GM18519 (cell line): Measurements from ENCODE around the gene KCTD16.

ENCODE experiments used
- ATAC-seq: cut with Tn5 transposase; IDR thresholded peaks from one replicate; pipeline ENCODE4 v1.9.1; 2021; ENCODE audit warnings: mild to moderate bottlenecking, moderate library complexity; ENCODE audit not compliant: unreplicated experiment, low FRiP score

KCTD16 gene

DNA sequence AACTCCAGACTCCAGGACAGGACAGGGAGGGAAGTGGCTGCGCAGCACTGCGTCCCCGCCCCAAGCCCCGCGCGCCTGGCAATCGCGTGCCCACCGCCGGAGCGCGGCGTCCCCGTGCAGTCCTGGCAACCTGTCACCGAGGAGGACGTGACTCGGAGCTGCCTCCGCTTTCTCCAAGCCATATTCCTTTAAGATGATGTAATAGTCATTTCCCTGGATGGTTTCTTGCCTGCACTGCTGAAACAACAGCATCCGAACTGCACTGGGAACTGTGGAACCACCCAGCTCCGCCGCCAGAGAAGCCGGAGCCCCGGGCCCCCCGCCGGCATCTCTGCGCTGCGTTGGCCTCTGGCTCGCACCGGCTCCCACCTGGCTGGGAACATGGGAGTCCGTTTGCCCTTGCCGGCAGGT lies 34.5 kb downstream of the KCTD16 start:
- no peak for ATAC-seq

DNA sequence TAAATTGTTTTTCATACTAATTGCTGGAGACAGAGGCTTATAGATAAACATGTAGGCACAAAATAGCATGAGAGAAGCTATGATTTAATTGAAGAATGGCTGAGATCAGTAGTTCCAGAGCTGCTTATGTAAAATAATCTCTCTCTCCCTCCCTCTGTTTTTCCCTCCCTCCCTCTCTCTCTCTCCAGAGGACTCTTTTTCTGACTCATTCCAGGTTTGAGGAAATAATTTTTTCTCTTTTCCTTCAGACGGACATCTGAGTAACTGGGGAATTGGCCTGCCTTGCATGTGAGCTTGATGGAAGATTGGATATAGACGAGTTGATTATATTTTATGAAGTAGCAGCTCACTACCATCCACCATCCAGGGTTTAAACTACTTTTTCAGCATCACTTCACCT lies 35.5 kb downstream of the KCTD16 start:
- no peak for ATAC-seq

DNA sequence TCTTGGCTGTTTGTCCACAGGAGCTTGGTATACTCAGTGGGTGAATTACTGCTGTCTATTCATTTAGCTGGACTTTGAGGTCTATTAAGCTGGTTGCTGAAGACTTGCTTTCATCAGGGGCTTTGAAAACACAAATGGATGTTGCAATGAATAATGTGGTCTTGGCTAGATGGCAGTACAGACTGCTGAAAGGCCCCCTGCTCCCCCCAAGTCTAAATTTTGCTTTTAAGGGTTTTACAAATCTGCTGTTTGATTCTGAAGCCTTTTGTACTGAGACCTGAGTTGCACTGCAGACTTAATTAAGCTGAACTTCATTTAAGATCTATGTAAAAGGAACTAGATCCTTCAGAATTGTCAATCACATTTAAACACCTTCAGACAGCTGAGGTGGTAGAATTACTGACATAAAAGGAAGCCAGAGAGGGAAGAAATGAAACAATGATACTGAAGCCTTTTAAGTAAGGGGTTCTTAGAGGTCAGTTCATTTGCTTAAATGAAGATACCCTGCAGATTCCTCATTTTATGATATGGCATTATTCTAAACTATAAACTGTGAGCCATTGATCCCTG lies 37.3 kb downstream of the KCTD16 start:
- ATAC-seq: no peak

DNA sequence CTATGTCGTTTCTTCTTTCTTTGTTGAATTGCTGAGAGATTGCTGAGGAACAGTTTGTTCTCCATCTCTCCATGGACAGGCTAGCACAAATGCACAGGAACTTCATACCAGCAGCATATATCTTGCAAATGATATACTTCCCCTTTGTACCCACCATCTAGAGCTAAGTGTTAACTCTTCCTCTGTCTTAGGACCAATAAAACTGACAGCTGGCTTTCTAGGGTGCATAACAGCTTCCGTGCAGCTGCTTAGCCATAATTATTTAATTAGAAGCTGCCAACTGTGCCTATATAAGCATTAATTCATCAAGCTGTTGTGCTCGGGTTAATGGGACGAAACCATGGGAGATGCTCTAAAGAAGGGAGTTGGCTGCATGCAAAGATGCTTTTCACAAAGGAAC lies 38.7 kb downstream of the KCTD16 start:
- ATAC-seq: no peak

DNA sequence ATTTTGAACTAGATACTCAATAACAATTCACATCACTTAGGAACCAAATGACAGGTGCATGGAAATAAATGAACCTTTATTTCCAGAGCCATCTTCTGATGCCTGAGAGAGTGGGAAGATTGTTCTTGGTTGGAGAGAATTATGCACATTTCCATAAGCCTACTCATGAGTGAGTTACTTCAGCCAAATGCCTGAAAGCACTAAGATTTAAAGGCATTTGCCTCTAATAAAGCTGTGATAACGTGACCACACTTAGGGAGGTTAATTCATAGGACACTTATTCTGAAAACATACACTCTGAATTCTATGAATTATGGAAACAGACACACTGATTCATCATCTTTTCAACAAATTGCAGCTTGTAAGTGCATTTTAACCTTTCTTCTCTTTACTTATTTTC lies 40.0 kb downstream of the KCTD16 start:
- no peak for ATAC-seq

DNA sequence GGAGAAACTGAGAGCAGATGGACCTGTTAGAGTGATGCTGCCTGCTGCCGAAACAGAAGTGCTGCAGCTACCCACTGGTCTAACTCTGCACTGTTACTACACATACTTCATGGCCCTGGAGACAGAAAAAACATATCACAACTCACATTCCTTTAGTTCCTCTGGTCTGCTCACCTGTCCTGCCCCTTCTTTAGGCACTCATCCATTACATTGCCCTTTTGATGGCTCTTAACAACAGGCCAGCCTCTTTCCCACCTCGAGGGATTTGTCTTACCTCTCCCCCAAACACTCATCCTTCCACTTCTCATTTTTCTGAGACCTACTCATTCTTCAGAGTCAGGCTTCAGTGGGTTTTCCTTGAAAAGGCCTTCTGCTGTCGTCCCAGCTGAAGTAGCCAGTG lies 49.2 kb downstream of the KCTD16 start:
- no peak for ATAC-seq

DNA sequence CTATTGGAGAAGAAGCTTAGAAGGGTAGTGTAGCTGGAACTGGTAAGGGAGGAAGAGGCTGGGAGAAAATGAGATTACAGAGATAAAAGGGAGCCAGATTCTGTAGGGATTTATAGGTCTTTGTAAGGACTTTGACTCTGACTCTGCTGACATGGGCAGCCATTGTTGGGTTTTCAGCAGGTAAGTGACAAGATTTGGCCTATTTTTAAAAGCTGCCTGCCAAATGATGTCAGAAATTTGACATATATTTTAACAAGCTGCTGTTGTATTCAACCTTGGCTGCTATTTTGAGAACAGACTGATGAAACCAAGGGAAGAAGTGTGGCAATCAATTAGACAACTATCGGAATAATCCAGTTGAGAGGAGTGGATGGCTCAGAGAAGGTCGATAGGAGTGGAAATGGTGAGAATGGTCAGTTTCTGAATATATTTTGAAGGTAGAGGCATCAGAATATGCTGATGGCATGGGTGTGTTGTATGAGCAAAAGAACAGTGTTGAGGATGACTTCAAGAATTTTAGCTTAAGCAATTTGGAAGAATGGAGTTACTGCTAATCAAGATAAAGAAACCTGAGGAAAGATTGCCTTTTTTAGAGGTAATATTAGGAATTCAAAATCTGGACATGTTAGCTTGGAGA lies 56.8 kb downstream of the KCTD16 start:
- no peak for ATAC-seq

DNA sequence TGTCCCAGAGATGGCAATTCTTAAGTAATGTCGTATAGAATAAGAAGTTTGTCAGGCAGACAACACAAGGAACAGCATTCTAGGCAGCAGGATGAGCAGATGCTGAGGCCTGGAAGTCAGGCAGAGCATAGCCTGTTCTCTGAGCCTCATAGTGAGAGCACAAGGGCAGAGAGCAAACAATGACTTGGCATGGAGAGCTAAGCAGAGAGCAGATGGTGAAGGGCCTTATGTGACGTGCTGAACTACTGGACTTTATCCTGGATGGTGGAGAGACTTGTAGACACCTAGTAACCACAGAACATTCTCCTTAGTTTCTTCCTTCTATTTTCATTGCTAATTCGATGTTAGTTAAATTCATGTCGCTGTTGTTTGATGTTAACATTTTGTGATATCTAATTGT lies 60.1 kb downstream of the KCTD16 start:
- ATAC-seq: no peak

DNA sequence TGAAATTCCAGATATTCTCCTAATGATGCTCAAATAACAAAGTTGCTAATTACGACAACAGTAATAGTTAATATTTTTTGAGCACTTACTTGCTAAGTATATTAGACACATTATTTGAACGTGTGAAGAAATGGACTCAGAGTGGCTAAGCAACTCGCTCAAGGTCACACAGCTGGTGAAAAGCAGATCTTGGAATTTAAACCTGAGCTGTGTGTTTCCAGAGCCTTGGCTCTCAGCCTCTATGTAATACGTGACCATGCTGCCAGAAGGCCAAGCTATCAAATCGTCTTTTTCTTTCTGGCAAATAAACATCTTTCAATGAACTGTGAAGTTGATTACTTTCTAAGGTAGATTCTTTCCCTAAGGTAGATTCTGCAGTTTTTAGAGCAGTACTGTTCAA lies 61.6 kb downstream of the KCTD16 start:
- no peak for ATAC-seq

DNA sequence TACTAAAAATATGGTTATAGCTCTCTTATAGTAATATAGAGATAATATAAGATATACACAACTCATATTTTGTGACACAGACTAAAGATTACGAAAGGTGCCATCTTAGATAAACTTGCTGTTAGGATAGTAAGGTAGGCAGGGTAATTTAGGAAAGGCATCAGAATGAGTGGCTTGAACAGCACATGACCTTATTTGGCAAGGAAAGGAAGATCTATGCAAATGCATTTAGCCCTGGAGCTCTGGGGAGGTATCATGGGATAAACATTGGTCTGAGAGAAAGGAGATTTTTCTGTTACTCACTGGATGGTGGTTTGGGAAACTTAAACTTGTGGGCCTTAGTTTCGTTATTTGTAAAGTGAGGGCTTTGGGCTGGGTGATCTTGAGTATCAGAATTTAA lies 65.8 kb downstream of the KCTD16 start:
- ATAC-seq: no peak

DNA sequence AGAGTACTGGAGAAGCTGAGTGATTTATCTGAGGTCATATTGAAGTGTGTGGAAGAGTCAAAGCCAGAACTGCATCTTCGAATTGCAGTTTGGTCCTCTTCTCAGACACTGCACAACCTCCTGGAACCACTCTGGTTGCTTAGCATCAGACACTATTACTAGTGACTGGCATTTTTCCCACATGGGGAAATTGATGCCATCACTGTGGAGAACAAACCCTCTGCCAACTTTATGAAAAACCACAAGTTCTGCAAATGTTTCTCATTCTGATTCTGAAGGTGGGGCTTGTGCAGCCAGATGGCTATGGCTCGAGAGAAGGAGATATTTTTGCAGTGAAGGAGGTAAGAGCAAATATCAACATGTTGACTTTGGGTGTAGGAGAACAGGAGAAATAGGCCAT lies 67.2 kb downstream of the KCTD16 start:
- no peak for ATAC-seq

DNA sequence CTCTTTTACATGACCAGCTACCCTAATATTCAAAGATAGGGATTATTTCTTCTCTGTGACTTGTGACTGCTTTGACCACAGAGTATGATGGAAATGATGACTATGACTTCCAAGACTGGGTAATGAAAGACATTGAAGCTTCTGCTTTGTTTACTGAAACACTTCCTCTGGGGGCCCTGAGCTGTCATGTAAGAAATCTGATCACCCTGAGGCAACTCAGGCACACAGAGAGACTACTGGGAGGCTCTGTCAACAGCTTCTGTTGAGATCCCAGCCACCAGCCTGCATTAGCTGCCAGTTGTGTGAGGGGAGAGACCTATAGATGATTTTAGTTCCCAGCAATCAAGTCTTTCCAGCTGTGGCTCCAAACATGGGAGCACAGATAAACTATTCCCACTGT lies 76.5 kb downstream of the KCTD16 start:
- no peak for ATAC-seq

DNA sequence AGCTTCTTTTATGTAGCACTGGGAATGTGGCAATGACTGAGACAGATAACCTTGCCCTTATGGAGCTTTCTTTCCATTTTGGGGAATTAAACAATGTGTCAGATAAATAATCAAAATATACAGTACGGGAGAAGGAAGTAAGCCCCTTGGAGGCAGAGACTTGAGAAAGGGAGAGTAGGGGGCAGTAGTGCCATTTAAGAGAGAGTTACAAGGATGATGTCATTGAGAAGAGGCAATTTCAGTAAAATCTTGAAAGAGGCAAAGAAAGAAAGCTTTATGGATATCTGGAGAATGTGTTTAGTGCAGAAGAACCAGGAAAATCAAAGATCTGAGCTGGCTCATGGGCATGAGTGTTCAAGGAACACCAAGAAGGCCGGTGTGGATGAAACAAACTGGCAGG lies 77.3 kb downstream of the KCTD16 start:
- no peak for ATAC-seq

DNA sequence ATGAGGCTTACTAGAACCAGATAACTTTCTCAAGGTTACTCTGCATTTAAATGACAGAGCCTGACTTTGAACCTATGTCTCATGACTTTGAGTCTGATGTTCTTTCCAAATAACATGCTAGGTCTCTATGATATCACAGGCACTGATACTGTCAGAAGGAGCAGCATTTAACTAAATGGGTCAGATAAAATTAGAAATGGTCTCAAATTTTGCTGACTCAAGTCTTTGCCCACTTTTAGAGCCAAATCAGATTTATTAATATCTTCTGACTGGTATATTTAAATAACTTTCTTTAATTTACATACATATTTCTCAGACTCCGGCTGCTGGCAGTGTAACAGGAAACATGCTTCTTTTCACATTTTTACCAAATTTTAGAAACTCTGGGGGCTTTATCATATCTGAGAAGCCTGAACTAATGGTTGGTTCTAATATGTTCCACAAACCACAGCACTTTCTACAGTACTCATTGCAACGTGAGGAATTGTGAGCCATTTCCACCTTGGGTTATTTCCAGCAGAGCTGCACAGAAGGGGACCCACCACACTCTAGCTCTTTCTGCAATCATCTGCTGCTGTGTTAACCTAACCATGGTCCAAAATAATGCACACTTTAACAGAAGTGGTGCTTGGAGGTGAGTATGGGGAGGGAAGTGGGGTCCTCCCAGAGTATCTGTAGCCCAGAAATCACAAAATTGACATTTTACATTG lies 79.2 kb downstream of the KCTD16 start:
- ATAC-seq: no peak

DNA sequence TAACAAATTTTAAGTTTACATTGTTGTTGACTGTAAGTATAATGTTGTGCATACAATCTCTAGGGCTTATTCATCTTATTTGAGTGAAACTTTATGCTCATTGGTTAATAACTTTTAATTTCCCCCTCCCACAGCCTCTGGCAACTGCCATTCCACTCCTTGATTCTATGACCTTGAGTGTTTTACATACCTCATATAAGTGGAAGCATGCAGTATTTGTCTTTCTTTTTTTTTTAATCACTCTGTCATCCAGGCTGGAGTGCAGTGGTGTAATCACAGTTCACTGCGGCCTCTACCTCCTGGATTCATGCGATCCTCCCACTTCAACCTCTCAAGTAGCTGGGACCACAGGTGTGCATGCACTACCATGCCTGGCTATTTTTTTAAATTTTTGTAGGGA lies 83.9 kb downstream of the KCTD16 start:
- ATAC-seq: no peak

DNA sequence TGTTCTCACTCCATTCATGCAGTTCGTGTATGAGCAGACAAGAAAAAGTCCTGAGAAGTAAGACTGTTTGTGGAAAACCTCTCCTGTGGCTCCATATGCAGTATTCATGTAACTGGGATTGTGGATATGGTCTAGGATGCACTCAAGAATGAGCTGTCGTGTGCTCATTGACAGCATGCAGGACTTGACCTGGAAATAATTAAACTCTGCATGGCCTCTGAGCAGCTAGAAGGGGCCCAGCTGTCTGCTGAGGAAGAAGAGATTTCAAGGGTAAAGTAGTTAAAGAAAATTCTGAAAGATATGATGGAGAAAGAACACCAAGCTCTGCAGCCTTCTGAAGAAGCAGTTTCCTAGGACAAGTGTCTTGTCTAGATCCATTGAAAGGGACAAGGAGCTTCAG lies 89.4 kb downstream of the KCTD16 start:
- no peak for ATAC-seq

DNA sequence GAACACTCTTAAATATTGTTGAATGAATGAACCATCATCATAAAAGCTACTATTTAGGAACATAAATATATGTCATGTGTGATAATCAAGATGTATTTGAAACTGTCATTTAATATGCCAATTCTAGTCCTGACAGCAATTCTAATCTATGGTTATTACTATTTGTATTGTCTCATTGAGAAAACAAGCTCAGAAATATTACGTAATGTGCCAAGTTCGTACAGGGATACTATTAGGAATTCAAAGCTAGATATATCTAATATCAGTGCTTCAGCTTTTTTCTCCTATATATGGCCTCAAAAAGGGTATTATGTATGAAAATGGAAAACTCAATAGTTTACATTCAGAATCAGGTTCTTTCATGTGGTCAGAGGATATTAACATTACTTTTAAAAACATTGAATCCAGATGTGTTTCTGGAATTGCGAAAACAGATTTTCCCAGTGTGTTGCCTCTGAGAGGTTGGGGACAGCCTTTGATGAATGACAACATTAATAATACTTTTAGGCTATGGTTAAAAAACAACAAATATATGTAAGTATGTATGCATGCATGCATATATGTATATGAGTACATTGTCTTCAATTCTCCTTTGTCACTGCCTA lies 95.1 kb downstream of the KCTD16 start:
- ATAC-seq: no peak

DNA sequence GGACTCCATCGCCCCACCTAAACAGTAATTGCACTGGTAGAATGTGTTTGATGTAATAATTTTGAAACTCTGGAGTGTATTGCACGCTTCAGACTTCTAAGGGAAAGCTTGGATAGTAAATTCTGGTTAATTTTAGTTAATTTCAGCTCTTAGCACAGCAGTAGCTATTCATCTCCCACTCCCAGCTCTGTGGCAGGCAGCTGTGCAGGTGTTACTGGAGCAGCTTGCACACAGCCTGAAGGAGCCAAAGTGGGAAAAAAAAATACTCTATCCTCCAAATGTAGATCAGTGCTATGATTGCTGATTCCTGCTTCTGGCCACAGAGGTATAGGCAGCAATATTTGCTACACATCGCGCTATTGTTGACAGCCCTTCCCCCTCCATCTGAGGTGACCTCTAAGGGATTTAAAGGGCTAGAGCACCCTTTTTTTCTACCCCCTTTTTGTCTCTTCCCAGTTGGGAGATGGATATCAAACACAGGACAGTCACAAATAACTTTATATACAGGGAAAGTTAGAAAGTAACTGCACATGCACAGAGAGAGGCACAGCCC lies 97.4 kb downstream of the KCTD16 start:
- no peak for ATAC-seq

DNA sequence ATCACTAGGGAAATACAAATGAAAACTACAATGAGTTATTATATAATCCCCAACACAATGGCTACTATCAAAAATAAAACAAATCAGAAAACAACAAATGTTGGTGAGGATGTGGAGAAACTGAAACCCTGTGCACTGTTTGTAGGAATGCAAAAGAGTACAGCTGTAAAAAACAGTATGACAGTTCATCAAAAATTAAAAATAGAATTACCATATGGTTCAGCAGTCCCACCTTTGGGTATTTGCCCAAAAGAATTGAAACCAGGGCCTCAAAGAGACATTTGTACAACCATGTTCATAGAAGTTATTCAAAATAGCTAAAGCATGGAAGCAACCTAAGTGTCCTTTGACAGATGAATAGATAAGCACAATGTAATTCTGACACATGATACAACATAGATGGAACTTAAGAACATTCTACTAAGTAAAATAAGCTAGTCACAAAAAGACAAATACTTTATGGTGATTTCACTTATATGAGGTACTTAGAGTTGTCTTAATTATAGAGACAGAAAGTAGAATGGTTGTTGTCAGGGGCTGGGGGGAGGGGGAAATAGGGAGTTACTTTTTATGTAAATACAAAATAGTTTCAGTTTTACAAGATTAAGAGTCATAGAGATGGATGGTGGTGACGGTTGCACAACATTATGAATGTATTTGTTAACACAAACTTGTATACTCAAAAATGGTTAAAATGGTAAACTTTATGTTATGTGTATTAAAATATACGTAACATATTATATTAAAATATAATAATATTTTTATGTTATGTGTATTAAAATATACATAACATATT lies 102.8 kb downstream of the KCTD16 start:
- no peak for ATAC-seq

DNA sequence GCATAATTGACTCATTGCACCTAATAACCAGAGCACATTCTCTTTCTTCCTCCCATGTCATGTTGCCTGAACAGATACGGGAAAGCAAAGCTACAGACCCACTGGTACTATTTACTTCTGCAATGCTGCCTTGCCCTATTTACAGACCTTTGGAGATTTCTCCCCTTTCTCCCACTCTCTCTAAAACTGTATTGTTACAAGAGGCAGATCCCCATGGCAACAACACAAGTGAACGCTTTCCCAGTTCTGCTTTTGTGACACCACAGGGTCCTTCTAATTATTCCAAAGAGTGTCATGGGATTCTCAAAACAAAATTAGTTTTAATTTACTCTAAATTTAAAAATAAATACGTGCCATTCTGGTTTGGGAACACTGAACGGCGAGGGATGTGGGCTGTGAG lies 104.7 kb downstream of the KCTD16 start:
- no peak for ATAC-seq
